ENCODE results near the gene NSFL1C.
A peak's percentile ranks its signal among the peaks of the same experiment; 100 is the strongest.
"Not testable (repeated sequence)": the region's sequence is repeated elsewhere in the genome, so short reads cannot be mapped to it uniquely, and the experiment has no call there.

NSFL1C gene

GRCh38 chr20:1422753-1423152 lies 43.9 kb downstream of the NSFL1C start:
- no peak for DNase-seq

- DNase-seq: no peak
Observed at GRCh38 chr20:1420066-1420465, 46.6 kb downstream of the NSFL1C start.

DNA sequence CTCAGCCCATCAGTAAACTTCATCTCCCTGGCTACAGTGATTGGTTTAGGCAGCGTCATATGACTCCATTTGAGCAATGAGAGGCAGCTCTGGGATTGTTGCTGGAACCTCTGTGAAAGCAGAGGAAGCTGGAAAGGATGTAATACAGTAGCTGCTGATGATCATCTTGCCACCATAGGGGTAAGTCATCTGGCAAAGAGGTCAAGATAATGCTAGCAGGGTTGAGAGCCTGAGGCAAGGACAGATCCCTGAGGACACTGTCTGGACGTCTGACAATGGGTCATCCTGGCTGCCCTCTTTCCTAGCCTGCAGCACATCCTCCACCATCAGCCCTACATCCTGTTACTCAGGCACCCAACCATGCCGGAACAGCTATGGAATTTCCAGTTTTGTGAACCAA lies 48.3 kb downstream of the NSFL1C start:
- DNase-seq: no peak

- DNase-seq: no peak
Observed at GRCh38 chr20:1417790-1418189, 48.9 kb downstream of the NSFL1C start.

DNA sequence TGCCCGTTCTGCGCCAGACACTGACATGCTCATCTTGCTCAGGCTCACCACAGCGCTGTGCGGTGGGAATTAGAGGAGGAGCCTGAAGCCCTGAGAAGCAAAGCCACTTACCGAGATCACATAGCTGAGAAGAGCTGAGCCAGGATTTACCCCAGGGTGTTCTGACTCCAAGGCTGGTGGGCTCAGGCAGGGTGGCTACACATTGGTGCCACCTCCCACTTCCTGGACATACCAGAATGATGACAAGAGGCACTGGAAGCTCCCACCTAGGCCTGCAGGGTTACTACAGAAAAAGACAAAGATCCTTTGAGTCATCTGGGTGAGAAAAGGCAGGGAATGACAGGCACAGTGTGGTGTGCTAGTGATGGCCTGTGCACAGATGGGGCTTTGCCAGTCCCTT lies 49.4 kb downstream of the NSFL1C start:
- no peak for DNase-seq

DNA sequence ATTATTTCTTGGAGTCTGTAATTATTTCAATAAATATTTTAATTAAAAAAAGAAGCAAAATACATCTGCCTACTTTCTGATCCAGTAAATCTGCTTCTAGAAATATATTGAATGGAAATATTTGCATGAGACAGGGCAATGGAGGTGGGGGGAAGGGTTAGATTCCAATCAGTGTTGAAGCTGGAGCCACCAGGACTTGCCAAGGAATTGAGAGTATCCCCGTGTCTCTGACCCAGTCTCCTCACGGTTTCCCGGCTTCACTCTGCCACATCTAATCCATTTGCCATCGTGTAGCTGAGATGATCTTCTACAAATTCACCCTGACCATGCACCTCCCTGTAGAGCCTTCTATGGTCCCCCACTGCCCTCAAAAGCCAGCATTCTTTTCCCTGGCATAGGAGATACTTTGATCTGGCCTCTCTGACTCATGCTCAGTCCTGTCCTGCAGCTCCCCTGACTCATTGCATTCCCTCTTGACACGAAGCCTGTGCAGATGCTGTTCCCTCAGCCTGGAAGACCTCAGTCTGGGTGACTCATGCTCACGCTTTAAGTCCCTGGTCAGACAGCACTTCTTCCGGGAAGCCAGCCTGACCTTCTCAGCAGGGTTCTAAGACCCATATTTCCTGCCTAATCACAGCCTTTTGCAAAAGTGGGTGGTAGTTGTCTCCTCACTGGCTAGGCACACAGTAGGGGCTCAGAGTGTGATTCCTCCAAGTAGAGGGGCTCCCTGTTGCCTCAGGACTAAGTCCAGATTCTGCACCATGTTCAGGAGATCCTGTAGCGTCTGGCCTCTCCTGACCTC lies 50.8 kb downstream of the NSFL1C start:
- DNase-seq: no peak

DNA sequence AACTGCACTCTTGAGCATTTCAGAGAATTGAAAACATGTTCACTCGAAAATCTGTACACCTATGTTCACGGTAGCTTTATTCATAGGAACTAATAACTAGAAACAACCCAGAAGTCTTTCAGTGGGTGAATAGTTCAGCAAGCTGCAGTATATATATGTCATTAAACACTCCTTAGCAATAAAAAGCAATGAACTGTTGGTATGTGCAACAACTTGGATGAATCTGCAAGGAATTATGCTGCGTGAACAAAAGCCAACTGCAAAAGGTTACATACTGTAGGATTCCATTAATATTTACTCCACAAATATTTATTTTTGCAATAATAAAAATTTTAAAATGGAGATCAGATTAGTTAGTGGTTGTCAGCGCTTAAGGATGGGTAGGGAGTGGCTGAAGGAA lies 51.7 kb downstream of the NSFL1C start:
- no peak for DNase-seq

- no peak for DNase-seq
Observed at GRCh38 chr20:1405801-1406200, 60.8 kb downstream of the NSFL1C start.

- no peak for DNase-seq
Observed at GRCh38 chr20:1403624-1404023, 63.0 kb downstream of the NSFL1C start.

DNA sequence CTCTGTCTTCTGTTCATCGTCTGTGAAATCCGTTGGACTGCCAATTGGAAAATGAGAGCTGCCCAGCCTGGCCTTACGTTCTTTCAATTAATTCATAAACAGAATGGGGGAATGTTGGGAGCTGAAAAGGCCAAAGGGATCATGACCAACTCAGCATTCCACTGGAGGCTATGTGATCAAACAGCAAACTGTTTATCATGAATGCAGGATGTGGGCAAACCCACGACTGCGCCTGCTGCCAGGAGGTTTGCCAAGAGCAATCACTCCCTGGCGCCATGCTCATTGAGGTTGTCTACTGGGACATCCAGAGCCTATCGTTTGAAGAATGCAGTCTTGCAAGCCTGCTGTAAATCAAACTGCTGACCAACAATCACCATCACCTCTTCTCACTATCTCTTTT lies 64.5 kb downstream of the NSFL1C start:
- DNase-seq: no peak

DNA sequence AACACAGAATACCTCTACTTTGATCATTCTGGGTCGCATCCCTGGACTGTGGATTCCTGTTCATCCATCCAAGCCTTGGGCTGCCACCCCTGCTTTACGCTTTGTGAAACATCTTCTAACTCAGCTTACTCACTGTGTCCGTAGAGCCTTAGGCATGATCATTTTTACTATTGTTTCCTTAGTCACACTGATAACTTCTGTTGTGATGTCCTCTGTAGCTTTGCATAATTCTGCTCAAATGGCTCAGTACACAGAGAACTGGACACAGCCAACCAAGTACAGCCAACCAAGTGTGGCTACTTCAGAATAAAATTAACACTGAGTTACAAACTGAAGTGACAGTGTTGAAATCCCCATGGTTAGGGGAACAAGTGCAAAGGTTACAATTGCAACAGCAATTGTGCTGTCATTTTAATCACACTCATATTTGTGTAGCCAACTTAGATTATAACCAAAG lies 65.2 kb downstream of the NSFL1C start:
- DNase-seq: no peak

- not testable (repeated sequence) for DNase-seq
Observed at GRCh38 chr20:1399678-1400366, 66.8 kb downstream of the NSFL1C start.

DNA sequence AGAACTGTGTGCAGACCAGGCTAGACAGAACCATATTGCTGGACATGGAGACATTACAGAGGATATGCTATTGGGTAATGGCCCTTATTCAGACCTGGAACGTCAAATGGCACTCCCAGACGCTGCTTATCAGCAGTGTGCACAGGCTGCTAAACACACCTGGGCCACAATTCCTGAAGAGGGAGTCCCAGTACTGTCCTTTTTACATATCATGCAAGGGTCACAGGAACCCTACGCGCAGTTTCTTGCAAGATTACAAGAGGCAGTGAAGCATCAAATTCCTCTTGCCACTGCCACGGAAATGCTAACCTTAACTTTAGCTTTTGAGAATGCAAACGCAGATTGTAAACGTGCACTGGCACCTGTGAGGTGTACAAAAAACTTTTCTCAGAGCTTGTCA lies 68.5 kb downstream of the NSFL1C start:
- not testable (repeated sequence) for DNase-seq

DNA sequence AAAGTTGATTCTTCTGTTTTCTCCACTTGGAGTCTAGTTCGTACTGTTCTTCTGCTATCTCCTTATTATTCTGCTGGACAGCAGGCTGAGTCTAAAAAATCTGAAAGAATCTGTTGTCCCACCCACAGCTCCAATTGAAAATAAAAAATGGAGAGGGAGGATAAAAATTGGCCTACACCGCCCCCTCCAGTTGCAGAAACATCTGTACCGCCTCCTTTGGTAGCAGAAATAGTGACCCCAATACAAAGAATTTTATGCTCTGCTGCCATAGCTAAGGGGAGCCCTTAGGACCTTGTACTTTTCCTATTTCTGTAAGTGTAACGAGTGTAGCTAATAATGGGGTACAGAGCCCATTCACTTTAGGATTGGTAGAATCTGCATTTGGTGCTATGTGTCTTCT lies 68.9 kb downstream of the NSFL1C start:
- no peak for DNase-seq

- DNase-seq: no peak
Observed at GRCh38 chr20:1396702-1397101, 69.9 kb downstream of the NSFL1C start.

DNA sequence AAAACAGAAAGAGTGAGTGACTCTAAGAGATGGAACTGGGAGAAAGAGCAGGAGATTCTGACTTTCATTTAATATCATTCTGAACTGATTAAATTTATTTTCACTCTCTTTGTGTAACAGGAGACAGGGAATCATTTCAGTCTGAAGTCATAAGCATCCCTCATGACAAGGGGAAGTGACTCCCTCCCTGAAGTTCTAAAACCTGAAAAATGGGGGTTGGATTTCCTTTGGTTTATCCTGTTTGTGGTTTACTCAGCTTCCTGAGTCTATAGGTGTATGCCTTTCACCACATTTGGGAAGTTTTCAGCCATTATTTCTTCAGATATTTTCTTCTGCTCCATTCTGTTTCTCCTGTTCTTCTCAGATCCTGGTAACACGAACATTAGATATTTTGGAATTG lies 70.4 kb downstream of the NSFL1C start:
- no peak for DNase-seq

- DNase-seq: no peak
Observed at GRCh38 chr20:1394686-1395085, 72.0 kb downstream of the NSFL1C start.

DNA sequence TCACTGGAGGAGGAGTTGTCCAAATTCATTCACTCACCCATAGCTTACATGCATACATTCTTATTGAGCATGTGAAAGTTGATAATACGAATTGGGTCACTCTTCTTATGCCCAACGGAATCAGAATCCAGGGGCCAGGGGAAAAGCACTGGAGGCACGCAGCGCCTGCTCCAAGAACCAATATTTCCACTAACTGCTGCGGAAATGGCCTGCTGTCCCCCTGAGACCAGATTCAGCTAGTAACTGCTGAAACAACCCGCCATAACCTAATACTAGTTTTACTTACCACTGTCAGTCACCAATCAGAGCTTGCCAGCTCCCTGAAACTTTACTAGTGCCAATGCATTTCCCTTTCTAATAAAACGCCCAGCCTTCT lies 73.2 kb downstream of the NSFL1C start:
- no peak for DNase-seq

DNA sequence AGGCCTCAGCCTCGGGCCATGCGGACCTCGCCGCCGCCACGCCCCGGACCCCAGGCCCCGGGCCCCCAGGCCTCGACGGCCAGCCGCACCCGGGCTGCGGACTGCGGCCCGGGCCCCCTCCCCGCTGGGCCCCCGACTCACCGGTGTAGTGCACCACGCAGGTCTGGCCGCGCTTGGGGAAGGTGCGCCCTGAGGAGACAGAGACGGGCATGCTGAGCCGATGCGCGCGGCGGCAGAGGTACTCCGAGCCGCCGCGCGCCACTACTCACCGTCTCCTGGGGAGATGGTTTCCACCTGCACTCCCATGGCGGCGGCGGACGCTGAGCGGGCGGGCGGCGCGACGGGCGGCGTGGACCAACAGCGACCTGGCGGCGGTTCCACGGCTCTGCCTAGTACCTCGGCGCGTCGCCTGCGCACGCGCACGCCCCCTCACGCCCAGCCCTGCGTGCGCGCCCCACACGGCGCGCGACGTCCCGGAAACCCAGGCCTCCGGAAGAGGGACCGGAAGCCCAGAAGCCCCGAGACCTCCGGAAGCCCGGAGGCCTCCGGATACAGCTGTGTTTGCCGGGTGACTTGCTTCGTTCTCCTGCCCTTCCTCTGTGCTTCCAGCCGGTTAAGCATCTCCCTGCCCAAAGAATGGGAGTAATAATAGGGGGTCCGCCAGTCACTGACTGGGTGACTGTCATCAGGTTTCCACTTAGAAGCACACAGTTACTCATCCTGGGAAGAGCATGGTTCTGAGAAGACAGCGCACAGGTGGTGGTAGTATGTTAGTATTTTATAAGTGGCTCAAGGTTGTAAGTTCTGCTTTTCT lies 73.7 kb downstream of the NSFL1C start, which contains the start of gene FKBP1A:
Gene FKBP1A (minus strand): TSS at position 362 of the 814 bp plus-strand sequence. CDS start 56 bp downstream, at position 306.
- DNase-seq: peak; percentile 89

GRCh38 chr20:1392443-1392692 lies 74.3 kb downstream of the NSFL1C start:
- no peak for DNase-seq
